Lower leg skin (tissue), 4 donors: ENCODE measurements around the gene SETSIP. TPM values are rescaled to one million over a fixed set of nuclear protein-coding genes. Genes with fewer than 3 reads are reported as not detected.
"Not testable (repeated sequence)": the region's sequence is repeated elsewhere in the genome, so short reads cannot be mapped to it uniquely, and the experiment has no call there.

Source experiments
- DNase-seq, 2 donors: peaks; one replicate each; pipeline ENCODE4 v3.0.0-alpha.2; 2019; ENCODE audit warnings: low spot score in 2 of 2
- H3K4me3 ChIP-seq: fragments of 200-600 bp; sonication (generic); 2 replicates; pipeline ENCODE4 v1.5.1; 2017; ENCODE audit warnings: mild to moderate bottlenecking, low read depth; ENCODE audit not compliant: poor library complexity, severe bottlenecking
- POLR2A ChIP-seq, 2 donors: fragments of 450-650 bp; IDR thresholded peaks; one replicate each; pipeline ENCODE4 v1.6.1; 2016 to 2017; ENCODE audit warnings: antibody characterized with exemption in 2 of 2, mild to moderate bottlenecking in 1 of 2, moderate library complexity in 1 of 2
- WGBS, 2 donors: methylation state at CpG; one replicate each; pipeline ENCODE4 v1.1.5; 2018; 5-methylcytosine and 5-hydroxymethylcytosine counted together
- intact Hi-C: fragments of 100-400 bp; cut with DNase I; formaldehyde crosslinking; loops from one replicate; pipeline ENCODE4 v1.15.0; 2023; ENCODE audit warnings: low total_unique reads
- total RNA-seq, 4 donors: library from RNA; depleted of rRNA; stranded (reverse); fragments of >200 nt; gene quantifications; one replicate each; pipeline ENCODE4 v1.1.0, GENCODE V29; 2016
- TF ChIP-seq, protein P1 (sequence below), 3 donors: fragments of 450-650 bp; IDR thresholded peaks; one replicate each; pipeline ENCODE4 v1.5.1; 2016; ENCODE audit warnings: antibody characterized with exemption in 3 of 3, mild to moderate bottlenecking in 3 of 3, moderate library complexity in 2 of 3

The SETSIP gene
- total RNA-seq, 4 donors from 2014 or later = not detected

GRCh38 chr1:92079441-92079840 is 4.2 kb upstream of the SETSIP start:
- intact Hi-C loops = no loop called here
- no peak overlapping the region for H3K4me3 ChIP-seq
- TF ChIP-seq POLR2A (IDR thresholded peaks at IDR 0.05) = no peak
- TF ChIP-seq, protein P1, sequence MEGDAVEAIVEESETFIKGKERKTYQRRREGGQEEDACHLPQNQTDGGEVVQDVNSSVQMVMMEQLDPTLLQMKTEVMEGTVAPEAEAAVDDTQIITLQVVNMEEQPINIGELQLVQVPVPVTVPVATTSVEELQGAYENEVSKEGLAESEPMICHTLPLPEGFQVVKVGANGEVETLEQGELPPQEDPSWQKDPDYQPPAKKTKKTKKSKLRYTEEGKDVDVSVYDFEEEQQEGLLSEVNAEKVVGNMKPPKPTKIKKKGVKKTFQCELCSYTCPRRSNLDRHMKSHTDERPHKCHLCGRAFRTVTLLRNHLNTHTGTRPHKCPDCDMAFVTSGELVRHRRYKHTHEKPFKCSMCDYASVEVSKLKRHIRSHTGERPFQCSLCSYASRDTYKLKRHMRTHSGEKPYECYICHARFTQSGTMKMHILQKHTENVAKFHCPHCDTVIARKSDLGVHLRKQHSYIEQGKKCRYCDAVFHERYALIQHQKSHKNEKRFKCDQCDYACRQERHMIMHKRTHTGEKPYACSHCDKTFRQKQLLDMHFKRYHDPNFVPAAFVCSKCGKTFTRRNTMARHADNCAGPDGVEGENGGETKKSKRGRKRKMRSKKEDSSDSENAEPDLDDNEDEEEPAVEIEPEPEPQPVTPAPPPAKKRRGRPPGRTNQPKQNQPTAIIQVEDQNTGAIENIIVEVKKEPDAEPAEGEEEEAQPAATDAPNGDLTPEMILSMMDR (IDR thresholded peaks at IDR 0.05) = no peak
- no peak for DNase-seq
- WGBS, 2 donors = 88 to 92% methylated on average over 7 of the region's 7 CpGs

- intact Hi-C loops = not testable (repeated sequence)
- 96% methylated on average over 8 of the region's 8 CpGs for WGBS, 2 donors
These were observed 2.9 kb upstream of the SETSIP start for GRCh38 chr1:92078077-92078476.

DNA sequence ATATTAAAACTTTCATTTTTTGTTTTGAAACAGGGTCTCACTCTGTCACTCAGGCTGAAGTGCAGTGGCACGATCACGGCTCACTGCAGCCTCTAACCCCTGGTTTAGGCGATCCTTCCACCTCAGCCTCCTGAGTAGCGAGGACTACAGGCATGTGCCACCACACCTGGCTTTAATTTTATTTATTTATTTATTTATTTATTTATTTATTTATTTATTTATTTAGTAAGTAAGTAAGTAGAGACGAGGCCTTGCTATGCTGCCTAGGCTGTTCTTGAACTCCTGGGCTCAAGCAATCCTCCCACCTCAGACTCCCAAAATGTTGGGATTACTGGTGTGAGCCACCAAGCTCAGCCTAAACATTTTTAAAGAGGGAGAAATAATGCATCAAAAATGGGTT is 1.2 kb upstream of the SETSIP start:
- TF ChIP-seq, protein P1 (IDR thresholded peaks at IDR 0.05) = no peak
- no peak for TF ChIP-seq POLR2A (IDR thresholded peaks at IDR 0.05)
- no peak for DNase-seq
- intact Hi-C loops = no loop called here
- no peak overlapping the region for H3K4me3 ChIP-seq
- 94 to 96% methylated on average over 5 of the region's 5 CpGs for WGBS, 2 donors

More at GRCh38 chr1:92078077-92078476, 2.9 kb upstream of the SETSIP start:
- H3K4me3 ChIP-seq, DNase-seq: not testable (repeated sequence)

GRCh38 chr1:92074446-92074845 is 765 bp downstream of the SETSIP start:
- intact Hi-C loops, DNase-seq: not testable (repeated sequence)

GRCh38 chr1:92070892-92071291 is 4.3 kb downstream of the SETSIP start:
- no peak for DNase-seq
- 69 to 74% methylated on average over 2 of the region's 2 CpGs for WGBS, 2 donors
- TF ChIP-seq POLR2A (IDR thresholded peaks at IDR 0.05) = no peak
- TF ChIP-seq, protein P1 (IDR thresholded peaks at IDR 0.05) = no peak
- intact Hi-C loops = no loop called here
- H3K4me3 ChIP-seq = no peak overlapping the region

More at GRCh38 chr1:92074446-92074845, 765 bp downstream of the SETSIP start:
- not testable (repeated sequence) for H3K4me3 ChIP-seq

- TF ChIP-seq, protein P1 (IDR thresholded peaks at IDR 0.05) = no peak
- no peak for TF ChIP-seq POLR2A (IDR thresholded peaks at IDR 0.05)
- DNase-seq = no peak
- WGBS, 2 donors = 79 to 86% methylated on average over 8 of the region's 8 CpGs
- H3K4me3 ChIP-seq = no peak overlapping the region
- intact Hi-C loops = no loop called here
These were observed 8.9 kb downstream of the SETSIP start for GRCh38 chr1:92066321-92066720.

DNA sequence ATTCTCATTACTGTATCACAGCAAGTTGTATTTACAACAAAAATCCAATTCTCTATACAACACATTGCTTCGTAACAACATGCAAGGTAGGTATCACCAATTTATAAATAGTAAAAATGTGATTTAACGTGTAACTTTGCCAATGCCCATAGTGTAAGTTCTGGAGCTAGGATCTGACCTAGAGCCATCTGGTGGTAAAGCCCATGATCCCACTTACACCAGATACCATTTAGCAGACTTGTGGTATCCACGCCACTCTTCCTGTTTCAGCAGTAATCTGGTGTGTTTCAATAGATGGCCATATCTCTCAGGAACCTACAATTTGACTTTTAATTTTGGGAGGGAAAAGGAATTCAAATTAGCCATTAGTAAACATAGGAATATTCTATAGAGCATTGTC is 10.2 kb downstream of the SETSIP start:
- no peak for TF ChIP-seq POLR2A (IDR thresholded peaks at IDR 0.05)
- TF ChIP-seq, protein P1 (IDR thresholded peaks at IDR 0.05) = no peak
- 83 to 85% methylated on average over 3 of the region's 3 CpGs for WGBS, 2 donors
- intact Hi-C loops = no loop called here
- DNase-seq = no peak
- H3K4me3 ChIP-seq = no peak overlapping the region
